ENCODE results near the gene RFNG.

The RFNG gene

DNA sequence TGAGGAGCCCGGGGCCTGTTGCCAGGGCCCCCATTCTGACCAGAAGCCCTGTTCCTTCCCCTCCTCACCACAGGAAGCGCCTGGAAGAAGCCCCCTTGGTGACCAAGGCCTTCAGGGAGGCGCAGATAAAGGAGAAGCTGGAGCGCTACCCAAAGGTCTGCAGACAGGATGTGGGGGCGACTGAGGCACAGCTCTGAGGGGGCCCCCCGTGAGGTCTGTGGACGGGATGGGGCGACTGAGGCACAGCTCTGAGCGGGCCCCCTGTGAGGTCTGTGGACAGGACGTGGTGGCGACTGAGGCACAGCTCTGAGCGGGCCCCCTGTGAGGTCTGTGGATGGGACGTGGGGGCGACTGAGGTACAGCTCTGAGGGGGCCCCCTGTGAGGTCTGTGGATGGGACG is 42.2 kb downstream of the RFNG start:
- no peaks in the 10 kb centered on the region for H3K9me3 ChIP-seq (ENCODE audit: control insufficient read depth, low read depth, low read length)
- no peaks in the 10 kb centered on the region for H3K4me1 ChIP-seq (ENCODE audit: control insufficient read depth, low read depth, low read length)
- no peak overlapping the region for H3K27ac ChIP-seq (ENCODE audit: low read length)
- H3K36me3 ChIP-seq (ENCODE audit: control insufficient read depth, low read depth, low read length) = no peaks in the 10 kb centered on the region
- H3K9ac ChIP-seq (ENCODE audit: low read length) = no peak overlapping the region
- no peak overlapping the region for H3K4me3 ChIP-seq (ENCODE audit: low read length)
- H3K27me3 ChIP-seq (ENCODE audit: control insufficient read depth, insufficient read depth, low read length) = no peaks in the 10 kb centered on the region

DNA sequence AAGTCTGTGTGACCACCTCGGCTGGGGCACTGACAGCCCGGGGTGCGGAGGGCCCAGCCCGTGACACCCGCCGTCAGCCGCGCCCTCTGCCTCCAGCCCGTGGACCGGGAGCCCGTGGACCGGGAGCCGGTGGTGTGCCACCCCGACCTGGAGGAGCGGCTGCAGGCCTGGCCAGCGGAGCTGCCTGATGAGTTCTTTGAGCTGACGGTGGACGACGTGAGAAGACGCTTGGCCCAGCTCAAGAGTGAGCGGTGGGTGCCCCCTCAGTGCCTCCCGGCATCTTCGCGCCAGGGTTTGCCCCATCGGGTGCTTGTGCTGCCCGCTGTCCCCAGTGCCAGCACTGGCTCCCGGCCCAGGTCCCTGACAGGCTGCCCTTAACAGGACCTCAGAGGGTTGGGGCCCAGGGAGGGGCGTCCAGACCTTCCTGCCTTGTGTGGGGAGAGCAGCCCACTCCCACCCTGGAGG is 42.6 kb downstream of the RFNG start:
- no peak overlapping the region for H3K9ac ChIP-seq (ENCODE audit: low read length)
- no peaks in the 10 kb centered on the region for H3K36me3 ChIP-seq (ENCODE audit: control insufficient read depth, low read depth, low read length)
- H3K4me1 ChIP-seq (ENCODE audit: control insufficient read depth, low read depth, low read length) = no peaks in the 10 kb centered on the region

DNA sequence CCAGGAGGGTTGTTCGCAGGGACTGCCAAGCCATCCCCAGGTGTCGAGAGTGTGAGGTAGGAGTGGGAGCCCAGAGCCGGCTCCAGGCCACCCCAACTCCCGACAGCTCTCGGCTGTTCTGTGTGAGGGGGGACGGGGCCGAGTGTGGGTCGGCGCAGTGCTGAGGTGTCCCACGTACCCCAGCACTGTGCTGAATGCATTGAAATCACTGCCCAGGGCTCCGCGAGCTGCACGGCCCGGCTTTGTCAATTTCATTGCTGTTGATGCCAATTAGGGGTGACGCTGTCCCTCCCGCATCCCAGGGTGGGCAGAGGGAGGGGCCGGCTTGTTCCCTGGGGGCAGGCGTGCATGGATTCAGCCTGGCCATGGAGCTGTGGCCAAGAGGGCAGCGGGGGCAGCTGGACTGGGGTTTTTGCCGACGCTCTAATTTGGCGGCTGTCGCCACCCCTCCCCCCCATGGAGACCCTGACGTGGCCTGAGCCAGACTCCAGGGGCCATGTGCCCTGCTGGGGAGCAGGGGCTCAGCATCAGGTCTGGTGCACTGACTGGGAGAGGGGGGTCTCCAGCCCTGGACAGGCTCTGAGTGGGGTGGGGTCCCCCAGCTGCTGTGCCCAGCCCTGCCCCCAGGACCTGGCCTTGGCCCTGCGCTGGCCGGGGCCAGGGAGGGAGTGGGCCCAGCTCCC is 43.2 kb downstream of the RFNG start:
- H3K4me1 ChIP-seq (ENCODE audit: control insufficient read depth, low read depth, low read length) = no peaks in the 10 kb centered on the region
- no peaks in the 10 kb centered on the region for H3K9me3 ChIP-seq (ENCODE audit: control insufficient read depth, low read depth, low read length)
- H3K36me3 ChIP-seq (ENCODE audit: control insufficient read depth, low read depth, low read length) = no peaks in the 10 kb centered on the region
- H3K4me3 ChIP-seq (ENCODE audit: low read length) = no peak overlapping the region
- no peak overlapping the region for H3K9ac ChIP-seq (ENCODE audit: low read length)
- no peak overlapping the region for H3K27ac ChIP-seq (ENCODE audit: low read length)
- no peaks in the 10 kb centered on the region for H3K27me3 ChIP-seq (ENCODE audit: control insufficient read depth, insufficient read depth, low read length)

More for the DNA sequence above, 42.6 kb downstream of the RFNG start:
- Histone ChIP-seq H3K27me3 (ENCODE audit: control insufficient read depth, insufficient read depth, low read length) (no peaks in the 10 kb centered on the region), H3K4me3 (ENCODE audit: low read length) (no peak overlapping the region), H3K9me3 (ENCODE audit: control insufficient read depth, low read depth, low read length) (no peaks in the 10 kb centered on the region), H3K27ac (ENCODE audit: low read length) (no peak overlapping the region)

GRCh38 chr17:82007495-82008257 is 43.9 kb downstream of the RFNG start:
- no peak overlapping the region for H3K4me3 ChIP-seq (ENCODE audit: low read length)
- H3K36me3 ChIP-seq (ENCODE audit: control insufficient read depth, low read depth, low read length) = no peaks in the 10 kb centered on the region
- H3K9ac ChIP-seq (ENCODE audit: low read length) = no peak overlapping the region
- no peaks in the 10 kb centered on the region for H3K9me3 ChIP-seq (ENCODE audit: control insufficient read depth, low read depth, low read length)
- H3K4me1 ChIP-seq (ENCODE audit: control insufficient read depth, low read depth, low read length) = no peaks in the 10 kb centered on the region
- H3K27me3 ChIP-seq (ENCODE audit: control insufficient read depth, insufficient read depth, low read length) = no peaks in the 10 kb centered on the region
- H3K27ac ChIP-seq (ENCODE audit: low read length) = no peak overlapping the region

DNA sequence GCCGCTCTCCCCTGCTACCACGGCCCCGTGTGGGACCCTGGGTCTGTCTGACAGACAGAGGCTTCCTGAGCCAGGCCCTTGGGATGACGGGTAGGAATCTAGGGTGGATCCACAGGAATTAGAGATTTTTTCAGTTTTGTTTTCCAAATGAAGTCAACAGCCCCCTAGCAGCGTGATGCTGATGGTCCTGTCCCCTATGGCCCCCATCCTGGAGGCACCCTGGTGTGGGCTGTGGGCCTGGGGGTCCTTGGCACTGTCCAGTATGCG is 44.5 kb downstream of the RFNG start:
- no peaks in the 10 kb centered on the region for H3K4me1 ChIP-seq (ENCODE audit: control insufficient read depth, low read depth, low read length)
- H3K36me3 ChIP-seq (ENCODE audit: control insufficient read depth, low read depth, low read length) = no peaks in the 10 kb centered on the region
- no peaks in the 10 kb centered on the region for H3K27me3 ChIP-seq (ENCODE audit: control insufficient read depth, insufficient read depth, low read length)
- H3K4me3 ChIP-seq (ENCODE audit: low read length) = no peak overlapping the region
- H3K27ac ChIP-seq (ENCODE audit: low read length) = no peak overlapping the region
- no peak overlapping the region for H3K9ac ChIP-seq (ENCODE audit: low read length)
- H3K9me3 ChIP-seq (ENCODE audit: control insufficient read depth, low read depth, low read length) = no peaks in the 10 kb centered on the region

DNA sequence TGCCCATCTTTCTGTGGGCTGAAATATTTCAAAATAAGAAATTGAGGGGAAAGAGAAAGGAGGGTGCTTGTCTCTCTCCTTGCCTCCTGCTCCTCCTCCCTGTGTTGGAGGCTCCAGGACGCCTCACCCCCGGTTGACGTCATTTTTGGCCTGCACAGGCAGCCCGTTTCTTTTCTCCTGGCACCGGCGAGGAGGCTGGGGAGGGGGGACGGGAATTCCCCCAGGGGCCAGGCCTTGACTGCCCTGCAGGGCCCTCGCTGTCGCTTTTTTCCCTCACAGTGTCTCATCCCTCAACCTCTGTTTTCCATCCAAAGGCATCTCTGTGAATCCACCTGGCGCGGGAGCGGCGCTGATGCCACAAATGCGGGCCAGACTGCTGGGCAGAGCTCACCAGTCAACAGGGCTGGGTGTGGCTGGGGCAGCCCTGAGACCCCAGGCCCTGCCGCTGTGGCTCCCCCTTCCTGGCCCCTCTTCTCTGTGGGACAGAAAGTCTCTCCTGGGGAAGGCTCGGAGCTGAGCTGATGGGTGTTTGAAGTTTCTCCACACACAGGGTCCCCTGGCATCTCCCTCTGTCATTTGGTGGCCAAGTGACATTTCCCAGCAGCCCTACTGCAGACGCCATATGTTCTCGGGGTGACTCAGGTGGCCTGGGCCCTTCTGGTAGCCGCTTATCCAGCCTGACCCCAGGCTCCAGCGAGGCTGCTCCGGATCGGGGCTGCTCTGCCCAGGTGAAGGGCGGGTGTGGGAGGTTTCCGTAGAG is 45.0 kb downstream of the RFNG start:
- no peak overlapping the region for H3K27ac ChIP-seq (ENCODE audit: low read length)
- H3K9ac ChIP-seq (ENCODE audit: low read length) = no peak overlapping the region
- H3K4me1 ChIP-seq (ENCODE audit: control insufficient read depth, low read depth, low read length) = no peaks in the 10 kb centered on the region
- no peaks in the 10 kb centered on the region for H3K9me3 ChIP-seq (ENCODE audit: control insufficient read depth, low read depth, low read length)
- H3K36me3 ChIP-seq (ENCODE audit: control insufficient read depth, low read depth, low read length) = no peaks in the 10 kb centered on the region
- no peak overlapping the region for H3K4me3 ChIP-seq (ENCODE audit: low read length)
- H3K27me3 ChIP-seq (ENCODE audit: control insufficient read depth, insufficient read depth, low read length) = no peaks in the 10 kb centered on the region

DNA sequence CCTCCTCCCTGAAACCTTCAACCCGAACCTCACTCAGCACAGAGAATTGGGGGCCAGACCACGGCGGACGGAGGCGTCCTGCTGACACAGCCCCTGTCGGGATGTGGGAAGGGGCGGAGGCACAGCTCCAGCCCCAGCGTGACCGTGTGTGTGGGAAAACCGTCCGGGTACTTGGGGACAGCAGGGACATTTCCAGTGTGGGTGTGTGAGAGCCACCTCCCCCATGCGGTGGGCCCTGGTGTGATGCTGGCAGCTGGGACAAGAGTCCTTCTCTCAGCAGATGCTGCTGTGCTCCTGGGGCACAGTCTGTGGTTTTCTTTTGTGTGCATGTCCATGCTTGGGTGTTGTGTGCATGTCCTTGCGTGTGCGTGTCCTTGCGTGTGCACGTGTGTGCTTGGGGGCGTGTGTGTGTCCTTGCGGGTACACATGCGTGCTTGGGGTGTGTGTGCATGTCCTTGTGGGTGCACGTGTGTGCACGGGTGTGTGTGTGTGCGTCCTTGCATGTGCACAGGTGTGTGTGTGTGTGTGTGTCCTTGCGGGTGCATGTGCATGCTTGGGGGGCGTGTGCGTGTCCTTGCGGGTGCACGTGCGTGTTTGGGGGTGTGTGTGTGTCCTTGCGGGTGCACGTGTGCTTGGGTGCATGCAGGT is 45.8 kb downstream of the RFNG start:
- H3K9ac ChIP-seq (ENCODE audit: low read length) = no peak overlapping the region
- no peak overlapping the region for H3K4me3 ChIP-seq (ENCODE audit: low read length)
- no peaks in the 10 kb centered on the region for H3K9me3 ChIP-seq (ENCODE audit: control insufficient read depth, low read depth, low read length)
- H3K36me3 ChIP-seq (ENCODE audit: control insufficient read depth, low read depth, low read length) = no peaks in the 10 kb centered on the region
- H3K27me3 ChIP-seq (ENCODE audit: control insufficient read depth, insufficient read depth, low read length) = no peaks in the 10 kb centered on the region
- no peaks in the 10 kb centered on the region for H3K4me1 ChIP-seq (ENCODE audit: control insufficient read depth, low read depth, low read length)
- H3K27ac ChIP-seq (ENCODE audit: low read length) = no peak overlapping the region

- H3K27ac ChIP-seq (ENCODE audit: low read length) = no peak overlapping the region
- no peak overlapping the region for H3K4me3 ChIP-seq (ENCODE audit: low read length)
- H3K9me3 ChIP-seq (ENCODE audit: control insufficient read depth, low read depth, low read length) = no peaks in the 10 kb centered on the region
- H3K9ac ChIP-seq (ENCODE audit: low read length) = no peak overlapping the region
- H3K4me1 ChIP-seq (ENCODE audit: control insufficient read depth, low read depth, low read length) = no peaks in the 10 kb centered on the region
- H3K27me3 ChIP-seq (ENCODE audit: control insufficient read depth, insufficient read depth, low read length) = no peaks in the 10 kb centered on the region
- H3K36me3 ChIP-seq (ENCODE audit: control insufficient read depth, low read depth, low read length) = no peaks in the 10 kb centered on the region
Measured at GRCh38 chr17:82004517-82005455, 46.8 kb downstream of the RFNG start.

GRCh38 chr17:82003411-82004381 is 47.9 kb downstream of the RFNG start:
- H3K4me1 ChIP-seq (ENCODE audit: control insufficient read depth, low read depth, low read length) = no peaks in the 10 kb centered on the region
- no peaks in the 10 kb centered on the region for H3K9me3 ChIP-seq (ENCODE audit: control insufficient read depth, low read depth, low read length)
- no peak overlapping the region for H3K9ac ChIP-seq (ENCODE audit: low read length)
- H3K27ac ChIP-seq (ENCODE audit: low read length) = no peak overlapping the region
- H3K36me3 ChIP-seq (ENCODE audit: control insufficient read depth, low read depth, low read length) = no peaks in the 10 kb centered on the region
- no peaks in the 10 kb centered on the region for H3K27me3 ChIP-seq (ENCODE audit: control insufficient read depth, insufficient read depth, low read length)
- H3K4me3 ChIP-seq (ENCODE audit: low read length) = no peak overlapping the region

DNA sequence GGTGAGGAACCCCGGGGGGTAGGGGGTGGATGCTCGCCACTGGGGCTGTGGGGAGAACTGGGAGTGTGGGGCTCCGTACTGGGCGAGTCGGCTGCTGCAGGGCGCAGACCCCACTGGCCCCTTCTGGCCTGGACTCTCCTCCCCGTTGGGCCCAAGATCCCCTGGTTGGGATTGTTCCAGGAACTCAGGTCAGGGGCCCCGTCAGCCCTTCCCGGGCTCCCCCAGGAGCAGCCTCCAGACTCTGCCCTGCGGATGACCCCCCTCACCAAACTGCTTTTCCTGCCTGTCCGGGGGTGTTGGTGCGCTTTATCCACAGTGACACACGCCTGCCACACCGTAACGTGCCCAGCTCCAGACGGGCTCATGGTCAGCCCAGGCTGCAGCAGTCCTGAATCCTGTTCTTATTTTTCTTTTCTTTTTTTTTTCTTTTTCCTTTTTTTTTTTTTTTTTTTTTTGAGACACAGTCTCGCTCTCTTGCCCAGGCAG is 50.0 kb downstream of the RFNG start:
- Histone ChIP-seq H3K9me3 (ENCODE audit: control insufficient read depth, low read depth, low read length) (no peaks in the 10 kb centered on the region), H3K9ac (ENCODE audit: low read length) (no peak overlapping the region), H3K4me1 (ENCODE audit: control insufficient read depth, low read depth, low read length) (no peaks in the 10 kb centered on the region), H3K4me3 (ENCODE audit: low read length) (no peak overlapping the region), H3K36me3 (ENCODE audit: control insufficient read depth, low read depth, low read length) (no peaks in the 10 kb centered on the region), H3K27me3 (ENCODE audit: control insufficient read depth, insufficient read depth, low read length) (no peaks in the 10 kb centered on the region), H3K27ac (ENCODE audit: low read length) (no peak overlapping the region)
